ENCODE data around the gene HBG1. TPM values are rescaled to one million over a fixed set of nuclear protein-coding genes. Genes with fewer than 3 reads are reported as not detected.

HBG1 gene
- total RNA-seq, 1 experiment from 2014 or later = not detected

DNA sequence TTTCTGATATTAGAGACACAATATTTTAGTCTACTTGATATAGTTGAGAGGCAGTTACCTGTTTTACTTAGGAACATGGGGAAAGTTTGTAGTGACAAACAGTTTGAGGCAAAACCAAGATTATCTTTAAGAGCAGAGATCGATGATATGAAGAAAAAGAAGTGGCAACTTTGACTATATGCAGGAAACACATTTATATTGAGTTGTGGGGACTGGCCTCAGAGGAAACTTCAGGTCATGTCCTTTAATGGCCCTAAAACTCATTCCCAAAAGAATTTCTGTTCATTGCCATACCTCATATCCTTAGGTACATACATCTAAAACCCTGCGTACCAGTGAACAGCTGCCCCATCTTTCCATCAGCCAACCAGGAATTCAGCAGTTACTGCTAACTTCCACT, 4.5 kb downstream of the HBG1 start:
- Histone ChIP-seq H4K91ac (ENCODE audit: insufficient read length, low read depth, low read length) (no peak overlapping the region), H2BK12ac (ENCODE audit: insufficient read length, low read depth, low read length) (no peak overlapping the region), H3T11ph (ENCODE audit: low read length) (no peak overlapping the region), H3K18ac (ENCODE audit: insufficient read length, low read depth, low read length) (no peak overlapping the region), H3K4me2 (ENCODE audit: insufficient read depth, insufficient read length, low read length) (no peak overlapping the region), H3K56ac (ENCODE audit: insufficient read length, low read depth, low read length) (no peak overlapping the region), H2AFZ (ENCODE audit: low read length) (no peak overlapping the region), H4K20me1 (ENCODE audit: control insufficient read depth, insufficient read depth, insufficient read length) (no peaks in the 10 kb centered on the region), H2AK5ac (ENCODE audit: insufficient read length, low read length) (no peak overlapping the region), H4K8ac (replicated peaks; ENCODE audit: insufficient read length, low read depth, low read length) (no peak overlapping the region), H2BK120ac (ENCODE audit: low read depth, low read length, poor library complexity, severe bottlenecking) (no peak overlapping the region), H3K79me2 (ENCODE audit: insufficient read depth, low read length) (no peaks in the 10 kb centered on the region), H3K14ac (ENCODE audit: insufficient read depth, low read length) (no peak overlapping the region), H3K23me2 (ENCODE audit: insufficient read length, low read depth, low read length, poor library complexity, severe bottlenecking) (no peaks in the 10 kb centered on the region), H2BK15ac (ENCODE audit: low read depth, low read length) (no peak overlapping the region), H3K4ac (ENCODE audit: low read depth, low read length) (no peak overlapping the region), H3K23ac (ENCODE audit: insufficient read length, low read depth, low read length) (no peak overlapping the region), H2BK5ac (ENCODE audit: insufficient read length, low read length) (no peak overlapping the region), H3K79me1 (ENCODE audit: insufficient read depth, low read depth, low read length, poor library complexity, severe bottlenecking) (no peaks in the 10 kb centered on the region), H3K27ac (ENCODE audit: insufficient read length, low read depth, low read length) (no peak overlapping the region), H2BK20ac (ENCODE audit: low read depth, low read length, poor library complexity, severe bottlenecking) (no peak overlapping the region), H4K5ac (ENCODE audit: insufficient read length, low read depth, low read length) (no peak overlapping the region), H3K27me3 (ENCODE audit: insufficient read depth, low read length) (no peaks in the 10 kb centered on the region), H3K9me3 (ENCODE audit: control insufficient read depth, low read depth, low read length) (no peaks in the 10 kb centered on the region), H3K9ac (ENCODE audit: extremely low read depth, insufficient read length, low read length) (no peak overlapping the region), H3K4me1 (ENCODE audit: insufficient read depth, low read length) (no peaks in the 10 kb centered on the region)
- H3K36me3 Mint-ChIP-seq (ENCODE audit: insufficient read depth in 1 of 3, low read depth in 3 of 3) = no peaks in the 10 kb centered on the region
- no CpG with 5 or more reads among the region's 2 CpGs for WGBS (ENCODE audit: extremely low coverage, insufficient read length, low lambda C conversion rate)
- H3K27ac Mint-ChIP-seq = no peak overlapping the region
- no peaks in the 10 kb centered on the region for H3K9me3 Mint-ChIP-seq
- no peak overlapping the region for H3K4me3 Mint-ChIP-seq
- TF ChIP-seq, protein P1, sequence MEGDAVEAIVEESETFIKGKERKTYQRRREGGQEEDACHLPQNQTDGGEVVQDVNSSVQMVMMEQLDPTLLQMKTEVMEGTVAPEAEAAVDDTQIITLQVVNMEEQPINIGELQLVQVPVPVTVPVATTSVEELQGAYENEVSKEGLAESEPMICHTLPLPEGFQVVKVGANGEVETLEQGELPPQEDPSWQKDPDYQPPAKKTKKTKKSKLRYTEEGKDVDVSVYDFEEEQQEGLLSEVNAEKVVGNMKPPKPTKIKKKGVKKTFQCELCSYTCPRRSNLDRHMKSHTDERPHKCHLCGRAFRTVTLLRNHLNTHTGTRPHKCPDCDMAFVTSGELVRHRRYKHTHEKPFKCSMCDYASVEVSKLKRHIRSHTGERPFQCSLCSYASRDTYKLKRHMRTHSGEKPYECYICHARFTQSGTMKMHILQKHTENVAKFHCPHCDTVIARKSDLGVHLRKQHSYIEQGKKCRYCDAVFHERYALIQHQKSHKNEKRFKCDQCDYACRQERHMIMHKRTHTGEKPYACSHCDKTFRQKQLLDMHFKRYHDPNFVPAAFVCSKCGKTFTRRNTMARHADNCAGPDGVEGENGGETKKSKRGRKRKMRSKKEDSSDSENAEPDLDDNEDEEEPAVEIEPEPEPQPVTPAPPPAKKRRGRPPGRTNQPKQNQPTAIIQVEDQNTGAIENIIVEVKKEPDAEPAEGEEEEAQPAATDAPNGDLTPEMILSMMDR (conservative IDR thresholded peaks at IDR 0.05) = no peak
- peaks cover 3% of the 10 kb centered on the region for H3K27me3 Mint-ChIP-seq (ENCODE audit: low read depth)
- no peak for DNase-seq
- no peaks in the 10 kb centered on the region for H3K4me1 Mint-ChIP-seq
